HG02642 (cell line): Measurements from ENCODE around the gene ATP1B1.
A peak's percentile ranks its signal among the peaks of the same experiment; 100 is the strongest.

Experiments
- ATAC-seq: cut with Tn5 transposase; IDR thresholded peaks from one replicate; pipeline ENCODE4 v1.9.1; 2021; ENCODE audit warnings: mild to moderate bottlenecking; ENCODE audit not compliant: unreplicated experiment, poor library complexity

The ATP1B1 gene

GRCh38 chr1:169092399-169092798 is 14.1 kb upstream of the ATP1B1 start:
- no peak for ATAC-seq

- no peak for ATAC-seq
Measured at GRCh38 chr1:169094897-169095569, 11.5 kb upstream of the ATP1B1 start.

DNA sequence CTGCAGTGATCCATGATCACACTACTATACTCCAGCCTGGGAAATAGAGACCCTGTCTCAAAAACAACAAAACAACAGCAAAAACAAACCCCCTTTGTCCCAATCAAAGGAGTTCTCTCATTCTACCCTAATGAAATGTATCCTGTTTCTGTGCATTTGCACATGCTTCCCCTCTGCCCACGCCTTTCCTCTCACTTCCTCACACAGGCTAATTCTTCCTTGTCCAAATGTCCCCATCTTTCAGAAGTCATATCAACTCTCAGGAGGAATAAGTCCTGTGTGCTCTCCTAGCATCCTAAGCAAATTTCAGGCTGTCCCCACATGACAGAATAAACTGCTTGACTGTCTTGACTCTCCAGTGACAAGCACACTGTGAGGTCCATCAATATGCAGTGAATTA is 8.1 kb upstream of the ATP1B1 start:
- no peak for ATAC-seq

- ATAC-seq = no peak
Measured at GRCh38 chr1:169099561-169099960, 6.9 kb upstream of the ATP1B1 start.

DNA sequence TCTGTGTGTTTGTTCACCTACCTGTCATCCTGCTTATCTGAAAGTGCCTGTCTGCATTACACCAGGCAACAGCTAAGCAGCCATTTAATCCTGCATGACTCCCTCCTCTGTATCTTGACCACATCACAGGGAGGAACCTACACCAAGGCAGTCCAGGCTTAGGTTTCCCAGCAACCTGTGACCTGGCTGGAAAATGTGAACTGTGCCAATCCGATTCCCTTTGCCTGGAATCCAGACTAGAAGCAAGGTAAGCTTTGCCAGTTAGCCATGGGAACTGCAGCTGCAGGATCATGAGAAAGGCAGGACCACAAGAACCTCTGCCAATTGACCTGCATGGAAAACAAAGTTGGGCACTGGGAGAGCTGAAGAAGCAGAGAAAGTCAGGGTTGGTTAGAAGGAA is 6.3 kb upstream of the ATP1B1 start:
- no peak for ATAC-seq

DNA sequence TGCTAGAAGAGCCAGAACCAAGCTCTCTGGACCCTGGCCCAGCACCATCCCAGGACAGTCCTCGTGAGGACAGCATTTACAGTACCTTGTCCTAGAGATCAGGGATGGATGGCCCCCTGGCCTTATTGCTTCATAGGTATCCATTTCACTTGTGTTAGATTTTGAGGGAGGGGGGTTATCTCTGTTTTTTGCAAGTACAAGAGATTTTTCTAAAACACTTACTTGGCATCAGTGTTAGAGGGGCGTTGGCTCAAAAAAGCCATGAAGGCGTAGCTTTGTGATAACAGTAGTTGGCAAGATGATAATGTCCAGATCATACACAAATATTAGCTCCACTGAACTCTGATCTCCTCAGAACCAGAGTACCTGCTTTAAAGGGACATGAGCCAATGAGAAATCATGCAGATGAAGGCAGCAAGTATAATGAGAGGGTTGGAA is 5.8 kb upstream of the ATP1B1 start:
- no peak for ATAC-seq

DNA sequence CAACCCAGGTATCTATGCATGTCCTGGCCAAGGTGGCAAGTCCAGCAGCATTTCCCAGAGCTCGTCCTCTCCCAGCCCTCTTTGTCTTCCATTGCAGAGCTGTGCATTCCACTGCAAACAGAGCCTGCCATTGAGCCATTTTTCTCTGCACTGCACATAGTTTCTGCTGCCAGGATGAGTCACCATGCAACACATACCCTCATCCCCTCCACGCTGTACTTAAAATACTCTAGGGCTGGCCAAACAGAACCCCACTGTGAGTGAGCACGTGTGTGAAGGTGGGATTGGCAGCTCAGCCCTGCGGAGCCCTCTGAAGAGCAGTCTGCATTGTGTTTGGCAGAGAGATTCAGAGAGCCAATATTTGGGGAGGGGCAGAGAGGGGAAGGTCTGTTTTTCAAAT is 3.9 kb upstream of the ATP1B1 start:
- no peak for ATAC-seq

DNA sequence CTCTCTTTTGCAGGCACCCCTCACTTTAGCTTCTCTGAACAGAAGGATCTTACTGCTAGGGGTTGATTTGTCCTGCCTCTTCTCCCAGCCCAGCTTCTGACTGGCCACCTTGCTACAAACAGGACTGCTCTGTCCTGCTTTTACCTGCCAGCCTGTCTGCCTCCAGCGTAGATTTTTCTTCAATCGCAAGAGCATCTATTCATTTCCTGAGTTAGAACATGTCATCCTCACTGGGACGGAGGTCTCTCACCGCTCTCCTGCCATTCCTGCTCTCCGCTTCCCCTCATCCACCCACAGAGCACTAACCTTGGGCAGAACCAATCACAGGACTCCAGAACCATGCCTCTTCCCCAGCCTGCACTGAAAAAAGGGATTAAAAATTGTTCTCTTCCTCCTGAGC is 3.5 kb upstream of the ATP1B1 start:
- no peak for ATAC-seq

DNA sequence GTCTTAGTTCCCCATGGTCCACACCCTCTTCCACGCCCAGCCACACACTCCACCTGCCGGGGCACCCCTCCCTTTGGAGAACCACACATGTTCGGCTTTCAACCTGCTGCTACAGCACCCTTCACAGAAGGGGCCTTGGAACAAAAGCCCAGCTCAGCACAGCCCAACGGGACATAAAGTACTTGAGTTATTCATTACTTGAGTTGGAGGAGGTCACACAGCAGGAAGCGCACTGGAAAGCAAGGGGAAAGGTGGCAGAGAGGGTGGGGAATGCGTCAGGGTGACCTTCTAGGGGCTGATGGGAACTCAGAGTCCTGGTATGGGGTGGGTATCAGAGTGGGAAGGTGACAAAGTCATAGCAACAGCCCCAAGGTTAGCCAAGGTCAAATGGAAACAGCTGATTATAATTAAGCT is 3.0 kb upstream of the ATP1B1 start:
- ATAC-seq = no peak

DNA sequence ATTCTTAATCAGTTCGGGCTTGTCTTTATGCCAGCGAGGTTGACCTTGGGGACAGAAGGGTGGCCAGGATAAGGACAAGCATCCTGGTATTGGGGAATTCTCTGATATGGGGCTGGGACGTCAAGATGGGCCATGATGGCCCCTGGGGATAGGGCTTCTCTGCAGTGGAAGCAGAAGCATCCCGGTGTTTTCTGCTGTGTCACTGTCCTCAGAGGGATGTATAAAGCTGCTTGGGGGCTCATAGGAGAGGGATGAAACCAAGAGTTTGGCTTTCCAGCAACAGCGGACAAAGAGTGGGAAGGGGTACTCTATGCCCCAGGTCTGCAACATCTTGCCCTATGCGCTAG is 1.4 kb upstream of the ATP1B1 start:
- ATAC-seq = no peak

DNA sequence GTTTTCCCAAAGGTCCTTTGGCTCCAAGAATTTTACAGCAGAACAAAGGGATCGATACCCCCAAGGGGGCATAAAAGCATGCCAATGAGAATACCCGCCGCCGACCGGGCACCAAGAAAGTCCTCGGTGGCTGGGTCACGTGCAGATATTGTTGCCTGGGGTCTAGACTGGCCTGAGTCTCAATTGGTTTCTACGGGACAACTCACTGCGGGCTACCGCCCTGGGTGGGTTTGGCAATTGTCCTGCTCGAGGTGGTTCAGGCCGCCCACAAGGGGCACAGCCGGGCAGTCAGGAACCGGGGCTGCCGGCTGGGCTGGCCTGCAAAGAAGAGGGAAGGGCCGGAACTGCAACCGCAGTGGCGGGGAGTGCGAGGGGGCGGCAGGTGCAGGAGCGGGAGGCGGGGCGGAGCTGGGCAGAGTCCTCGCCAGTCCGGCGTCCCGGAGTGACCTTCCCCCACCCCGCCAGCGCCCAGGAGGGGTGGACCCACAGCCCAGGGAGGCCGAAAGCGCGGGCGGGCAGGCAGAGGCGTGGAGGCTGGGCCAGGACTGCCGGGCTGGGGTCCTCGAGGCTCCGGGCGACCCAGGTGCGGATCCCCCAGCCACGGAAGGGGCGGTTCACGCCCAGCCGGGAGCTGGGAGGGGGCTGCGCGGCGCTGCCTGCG is 926 bp upstream of the ATP1B1 start:
- peak; percentile 42 for ATAC-seq

DNA sequence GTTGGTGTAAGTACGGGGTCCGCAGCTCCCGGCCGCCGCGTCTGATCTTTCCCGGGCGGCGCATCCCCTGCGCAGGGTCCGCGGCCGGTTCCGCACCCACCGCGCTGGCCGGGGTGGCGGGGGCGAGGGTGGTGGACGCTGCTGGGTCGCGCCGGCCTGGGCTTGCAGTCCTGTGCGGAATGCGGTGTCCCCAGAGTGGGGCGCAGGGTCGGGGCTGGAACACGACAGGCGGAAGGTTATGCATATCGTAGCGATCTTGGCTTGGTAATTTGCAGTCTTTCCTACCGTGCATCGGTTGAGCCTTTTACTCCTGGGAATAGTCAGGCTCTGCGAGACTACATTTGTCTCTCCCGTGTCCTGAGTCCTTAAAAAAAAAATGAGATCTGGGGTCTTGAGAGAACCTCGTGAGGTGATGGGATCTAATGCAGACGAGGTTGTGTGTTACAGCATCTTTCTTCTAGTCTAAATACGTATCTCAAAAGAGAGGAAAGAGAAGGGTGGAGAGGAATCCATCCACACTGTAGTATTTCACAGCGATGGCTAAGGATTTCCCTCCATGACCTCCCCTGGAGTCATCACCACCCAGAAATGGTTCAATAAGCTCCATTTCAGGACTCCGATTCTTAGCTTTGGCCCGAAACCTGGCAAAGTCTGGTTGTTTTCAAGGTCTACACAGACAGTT is 572 bp downstream of the ATP1B1 start:
- peak; percentile 3 for ATAC-seq

- no peak for ATAC-seq
Measured at GRCh38 chr1:169107603-169108208, 1.2 kb downstream of the ATP1B1 start.

GRCh38 chr1:169108223-169108622 is 1.7 kb downstream of the ATP1B1 start:
- ATAC-seq = no peak

DNA sequence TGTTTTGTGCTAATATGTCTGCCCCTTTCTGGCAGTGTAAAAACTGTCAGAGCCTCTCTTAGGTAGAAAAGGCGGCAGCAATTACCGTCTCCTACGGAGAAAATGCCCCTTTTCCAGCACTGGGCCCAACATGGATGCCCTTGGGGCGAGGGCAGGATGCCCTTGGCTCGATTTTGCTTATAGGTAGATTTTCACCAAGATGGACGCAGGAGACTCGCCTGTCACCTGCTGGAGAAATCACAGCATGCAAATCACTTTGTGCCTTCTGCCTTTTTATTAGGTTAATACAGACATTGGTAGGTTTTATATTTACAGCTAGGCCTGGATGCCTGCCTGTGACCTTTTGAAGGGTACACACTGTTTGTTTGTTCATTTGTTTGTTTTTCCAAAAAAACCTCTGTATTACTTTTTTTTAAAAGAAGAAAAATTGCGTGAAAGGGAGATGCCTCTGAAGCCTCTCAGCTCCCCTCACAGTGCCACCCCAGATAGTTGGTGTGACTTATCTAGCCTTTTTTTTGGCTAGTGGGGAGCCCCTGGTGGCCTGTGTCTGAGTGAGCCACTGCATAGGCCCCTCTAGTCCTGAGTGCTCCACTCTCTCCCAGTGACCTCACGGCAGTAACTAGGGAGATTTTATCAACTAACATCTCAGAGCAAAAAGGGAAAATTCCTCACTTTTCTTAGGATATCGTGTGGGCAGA is 2.5 kb downstream of the ATP1B1 start:
- ATAC-seq = no peak

- ATAC-seq = no peak
Measured at GRCh38 chr1:169109561-169110134, 3.2 kb downstream of the ATP1B1 start.

DNA sequence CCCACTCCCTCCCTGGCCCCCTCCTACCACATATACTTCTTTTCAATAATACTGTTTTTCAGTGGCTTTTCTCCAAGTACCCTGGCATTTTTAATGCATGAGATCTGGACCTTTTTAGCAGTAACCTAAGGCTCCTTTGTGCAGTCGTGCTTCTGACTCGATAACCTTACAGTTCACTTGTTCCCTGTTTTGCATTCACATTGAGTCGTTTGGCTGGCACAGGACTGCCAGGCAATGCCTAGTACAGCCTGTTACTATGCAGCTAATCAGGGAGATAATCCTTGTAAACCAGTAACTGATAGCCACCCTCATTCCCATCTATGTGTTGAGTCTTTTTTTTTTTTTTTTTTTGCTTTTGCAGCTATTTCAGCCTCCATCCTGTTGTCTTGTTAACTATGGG is 3.7 kb downstream of the ATP1B1 start:
- no peak for ATAC-seq

GRCh38 chr1:169110689-169111447 is 4.4 kb downstream of the ATP1B1 start:
- ATAC-seq = no peak

- no peak for ATAC-seq
Measured at GRCh38 chr1:169111472-169111871, 5.0 kb downstream of the ATP1B1 start.

DNA sequence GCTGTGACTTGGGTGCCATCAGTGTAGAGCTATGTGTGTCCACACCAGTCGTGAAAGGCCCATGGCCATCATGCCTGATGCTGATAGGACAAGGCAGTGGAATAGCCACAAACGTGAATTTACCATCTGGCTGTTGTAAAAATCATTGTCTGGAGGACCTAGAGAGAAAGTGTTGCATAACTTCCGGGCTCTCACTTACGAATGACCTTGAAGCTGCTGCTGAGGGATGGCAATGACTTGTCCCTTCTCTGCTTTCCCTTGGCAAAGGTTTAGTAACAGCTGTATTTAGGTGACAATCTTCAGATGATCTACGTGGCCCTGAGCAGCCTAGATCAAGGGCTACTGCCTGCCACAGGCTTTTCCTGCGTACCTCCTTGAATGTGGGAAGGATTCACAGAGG is 5.8 kb downstream of the ATP1B1 start:
- no peak for ATAC-seq
